GM23338 (cell line): ENCODE data around the gene NPY4R2.
"Not testable (repeated sequence)": the region's sequence is repeated elsewhere in the genome, so short reads cannot be mapped to it uniquely, and the experiment has no call there.

ENCODE experiments used
- CREB1 ChIP-seq: fragments of 250-450 bp; sonication (Bioruptor Pico); IDR thresholded peaks from 2 replicates; pipeline ENCODE4 v1.5.0; 2020; ENCODE audit warnings: low read depth, mild to moderate bottlenecking, moderate library complexity
- CTCF ChIP-seq, 2 experiments: fragments of 200-600 bp in 1 of 2; sonication (generic) in 1 of 2; conservative IDR thresholded peaks; 2 replicates each; pipeline versions ENCODE4 v1.5.1 to v1.6.1; 2016 to 2017; ENCODE audit warnings: antibody characterized with exemption in 2 of 2, low read depth in 2 of 2, mild to moderate bottlenecking in 2 of 2, moderate library complexity in 1 of 2
- EZH2 ChIP-seq: fragments of 200-600 bp; sonication (generic); IDR thresholded peaks from one replicate; pipeline ENCODE4 v1.8.0; 2017; ENCODE audit warnings: antibody characterized with exemption, mild to moderate bottlenecking, low read depth; ENCODE audit not compliant: unreplicated experiment
- EZH2phosphoT487 ChIP-seq: fragments of 200-600 bp; sonication (generic); IDR thresholded peaks from one replicate; pipeline ENCODE4 v1.8.1; 2018; ENCODE audit warnings: antibody characterized with exemption; ENCODE audit not compliant: unreplicated experiment
- POLR2AphosphoS5 ChIP-seq: IDR thresholded peaks from 2 replicates; pipeline ENCODE4 v1.6.1; 2016; ENCODE audit warnings: antibody characterized with exemption, low read depth
- ZNF331 ChIP-seq: fragments of 250-450 bp; sonication (Bioruptor Pico); IDR thresholded peaks from 2 replicates; pipeline ENCODE4 v1.5.0; 2020; ENCODE audit warnings: low read depth, mild to moderate bottlenecking, moderate library complexity
- TF ChIP-seq, protein P1 (sequence below): IDR thresholded peaks from 2 replicates; pipeline ENCODE4 v1.6.1; 2016; ENCODE audit warnings: antibody characterized with exemption
- TF ChIP-seq, protein P2 (sequence below): IDR thresholded peaks from one replicate; pipeline ENCODE4 v1.6.1; 2018; ENCODE audit warnings: antibody characterized with exemption; ENCODE audit not compliant: unreplicated experiment

DNA sequence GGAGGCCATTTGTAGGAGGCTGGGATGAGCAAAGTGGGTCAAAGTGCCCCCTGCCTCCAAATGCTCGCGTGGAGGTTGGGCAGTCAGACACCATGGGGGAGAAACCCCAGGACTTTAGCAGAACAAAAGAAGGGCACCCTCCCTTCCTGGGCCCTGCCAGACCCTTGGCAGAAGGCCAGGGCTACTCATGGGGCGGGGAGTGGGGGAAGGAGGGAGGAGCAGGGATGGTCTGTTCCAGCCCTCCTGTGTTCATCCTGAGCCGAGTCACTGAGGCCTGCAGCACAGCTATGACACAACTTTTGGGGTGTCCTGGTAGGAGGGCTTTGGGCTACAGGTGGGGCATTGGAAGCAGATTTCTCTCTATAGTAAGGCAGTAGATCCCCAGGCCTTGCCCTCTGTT is 24.9 kb downstream of the NPY4R2 start:
- TF ChIP-seq CTCF (conservative IDR thresholded peaks at IDR 0.05; ENCODE audit: low read depth in 2 of 2); EZH2phosphoT487; EZH2; CREB1 (CRISPR knock-in tag); POLR2AphosphoS5; ZNF331 (CRISPR knock-in tag): not testable (repeated sequence)
- TF ChIP-seq, protein P1, sequence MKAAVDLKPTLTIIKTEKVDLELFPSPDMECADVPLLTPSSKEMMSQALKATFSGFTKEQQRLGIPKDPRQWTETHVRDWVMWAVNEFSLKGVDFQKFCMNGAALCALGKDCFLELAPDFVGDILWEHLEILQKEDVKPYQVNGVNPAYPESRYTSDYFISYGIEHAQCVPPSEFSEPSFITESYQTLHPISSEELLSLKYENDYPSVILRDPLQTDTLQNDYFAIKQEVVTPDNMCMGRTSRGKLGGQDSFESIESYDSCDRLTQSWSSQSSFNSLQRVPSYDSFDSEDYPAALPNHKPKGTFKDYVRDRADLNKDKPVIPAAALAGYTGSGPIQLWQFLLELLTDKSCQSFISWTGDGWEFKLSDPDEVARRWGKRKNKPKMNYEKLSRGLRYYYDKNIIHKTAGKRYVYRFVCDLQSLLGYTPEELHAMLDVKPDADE: not testable (repeated sequence)
- TF ChIP-seq, protein P2, sequence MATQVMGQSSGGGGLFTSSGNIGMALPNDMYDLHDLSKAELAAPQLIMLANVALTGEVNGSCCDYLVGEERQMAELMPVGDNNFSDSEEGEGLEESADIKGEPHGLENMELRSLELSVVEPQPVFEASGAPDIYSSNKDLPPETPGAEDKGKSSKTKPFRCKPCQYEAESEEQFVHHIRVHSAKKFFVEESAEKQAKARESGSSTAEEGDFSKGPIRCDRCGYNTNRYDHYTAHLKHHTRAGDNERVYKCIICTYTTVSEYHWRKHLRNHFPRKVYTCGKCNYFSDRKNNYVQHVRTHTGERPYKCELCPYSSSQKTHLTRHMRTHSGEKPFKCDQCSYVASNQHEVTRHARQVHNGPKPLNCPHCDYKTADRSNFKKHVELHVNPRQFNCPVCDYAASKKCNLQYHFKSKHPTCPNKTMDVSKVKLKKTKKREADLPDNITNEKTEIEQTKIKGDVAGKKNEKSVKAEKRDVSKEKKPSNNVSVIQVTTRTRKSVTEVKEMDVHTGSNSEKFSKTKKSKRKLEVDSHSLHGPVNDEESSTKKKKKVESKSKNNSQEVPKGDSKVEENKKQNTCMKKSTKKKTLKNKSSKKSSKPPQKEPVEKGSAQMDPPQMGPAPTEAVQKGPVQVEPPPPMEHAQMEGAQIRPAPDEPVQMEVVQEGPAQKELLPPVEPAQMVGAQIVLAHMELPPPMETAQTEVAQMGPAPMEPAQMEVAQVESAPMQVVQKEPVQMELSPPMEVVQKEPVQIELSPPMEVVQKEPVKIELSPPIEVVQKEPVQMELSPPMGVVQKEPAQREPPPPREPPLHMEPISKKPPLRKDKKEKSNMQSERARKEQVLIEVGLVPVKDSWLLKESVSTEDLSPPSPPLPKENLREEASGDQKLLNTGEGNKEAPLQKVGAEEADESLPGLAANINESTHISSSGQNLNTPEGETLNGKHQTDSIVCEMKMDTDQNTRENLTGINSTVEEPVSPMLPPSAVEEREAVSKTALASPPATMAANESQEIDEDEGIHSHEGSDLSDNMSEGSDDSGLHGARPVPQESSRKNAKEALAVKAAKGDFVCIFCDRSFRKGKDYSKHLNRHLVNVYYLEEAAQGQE: not testable (repeated sequence)
